Parathyroid adenoma (tissue), 2 donors: ENCODE data around the gene ZNF410.

Experiments used
- H2AFZ ChIP-seq: fragments of 300-600 bp; sonication (generic); one replicate; pipeline ENCODE4 v1.7.0; 2017; ENCODE audit warnings: antibody characterized with exemption, mild to moderate bottlenecking
- H3K27ac ChIP-seq: fragments of 300-600 bp; sonication (generic); one replicate; pipeline ENCODE4 v1.7.0; 2017
- H3K27me3 ChIP-seq: fragments of 300-600 bp; sonication (generic); one replicate; pipeline ENCODE4 v1.7.0; 2017; ENCODE audit warnings: low read length; ENCODE audit not compliant: control insufficient read depth, insufficient read depth
- H3K36me3 ChIP-seq: fragments of 300-600 bp; sonication (generic); one replicate; pipeline ENCODE4 v1.7.0; 2017; ENCODE audit warnings: low read length; ENCODE audit not compliant: control insufficient read depth, insufficient read depth
- H3K4me1 ChIP-seq: fragments of 300-600 bp; sonication (generic); one replicate; pipeline ENCODE4 v1.7.0; 2017; ENCODE audit warnings: control low read depth
- H3K4me2 ChIP-seq: fragments of 300-600 bp; sonication (generic); one replicate; pipeline ENCODE4 v1.7.0; 2017; ENCODE audit warnings: low read length
- H3K4me3 ChIP-seq: fragments of 300-600 bp; sonication (generic); one replicate; pipeline ENCODE4 v1.7.0; 2017; ENCODE audit warnings: low read depth, low read length
- H3K79me2 ChIP-seq: fragments of 300-600 bp; sonication (generic); one replicate; pipeline ENCODE4 v1.7.0; 2017; ENCODE audit warnings: control low read depth
- H3K9ac ChIP-seq: fragments of 300-600 bp; sonication (generic); one replicate; pipeline ENCODE4 v1.7.0; 2017; ENCODE audit warnings: mild to moderate bottlenecking
- H3K9me3 ChIP-seq: fragments of 300-600 bp; sonication (generic); one replicate; pipeline ENCODE4 v1.7.0; 2017; ENCODE audit warnings: low read length; ENCODE audit not compliant: control insufficient read depth
- TF ChIP-seq, protein P1 (sequence below): fragments of 300-600 bp; sonication (generic); IDR thresholded peaks from one replicate; pipeline ENCODE4 v1.7.0; 2017; ENCODE audit warnings: antibody characterized with exemption, mild to moderate bottlenecking
- donor health status: primary hyperparathyroidism.

ZNF410 gene

DNA sequence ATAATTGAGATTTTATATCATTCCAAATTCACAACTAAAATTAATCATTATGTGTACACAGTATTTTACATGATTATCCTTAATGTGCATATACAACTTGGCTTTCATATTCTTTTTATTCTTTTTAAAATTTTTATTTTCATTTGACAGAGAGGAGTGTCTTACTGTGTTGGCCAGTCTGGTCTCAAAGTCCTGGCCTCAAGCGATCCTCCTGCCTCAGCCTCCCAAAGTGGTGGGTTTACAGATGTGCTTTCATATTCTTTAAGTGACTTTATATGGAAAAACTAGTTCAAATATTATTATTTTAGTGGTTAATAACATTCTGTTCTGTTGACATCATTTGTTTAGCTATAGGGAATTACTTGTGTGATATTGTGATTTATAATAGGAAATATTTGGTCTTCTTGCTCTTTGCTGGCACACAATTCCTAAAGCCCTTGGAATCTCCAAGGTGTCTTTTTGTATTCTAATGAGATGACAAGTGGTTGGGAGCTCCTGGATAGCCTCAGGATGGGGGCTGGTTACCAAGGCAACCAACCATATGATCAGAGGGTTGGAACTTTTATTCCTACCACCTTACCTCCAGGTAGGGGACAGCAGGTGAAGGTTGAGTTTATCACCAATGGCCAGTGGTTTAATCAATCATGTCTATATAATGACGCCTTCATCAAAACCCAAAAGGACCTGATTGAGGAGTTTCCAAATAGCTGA is 16.0 kb upstream of the ZNF410 start:
- Histone ChIP-seq H3K27ac (no peak overlapping the region), H3K4me2 (no peak overlapping the region), H3K79me2 (no peaks in the 10 kb centered on the region), H3K4me1 (peaks cover 29% of the 10 kb centered on the region), H3K4me3 (no peak overlapping the region), H3K36me3 (no peaks in the 10 kb centered on the region), H3K9ac (no peak overlapping the region), H2AFZ (no peak overlapping the region), H3K9me3 (no peaks in the 10 kb centered on the region), H3K27me3 (no peaks in the 10 kb centered on the region)
- TF ChIP-seq, protein P1, sequence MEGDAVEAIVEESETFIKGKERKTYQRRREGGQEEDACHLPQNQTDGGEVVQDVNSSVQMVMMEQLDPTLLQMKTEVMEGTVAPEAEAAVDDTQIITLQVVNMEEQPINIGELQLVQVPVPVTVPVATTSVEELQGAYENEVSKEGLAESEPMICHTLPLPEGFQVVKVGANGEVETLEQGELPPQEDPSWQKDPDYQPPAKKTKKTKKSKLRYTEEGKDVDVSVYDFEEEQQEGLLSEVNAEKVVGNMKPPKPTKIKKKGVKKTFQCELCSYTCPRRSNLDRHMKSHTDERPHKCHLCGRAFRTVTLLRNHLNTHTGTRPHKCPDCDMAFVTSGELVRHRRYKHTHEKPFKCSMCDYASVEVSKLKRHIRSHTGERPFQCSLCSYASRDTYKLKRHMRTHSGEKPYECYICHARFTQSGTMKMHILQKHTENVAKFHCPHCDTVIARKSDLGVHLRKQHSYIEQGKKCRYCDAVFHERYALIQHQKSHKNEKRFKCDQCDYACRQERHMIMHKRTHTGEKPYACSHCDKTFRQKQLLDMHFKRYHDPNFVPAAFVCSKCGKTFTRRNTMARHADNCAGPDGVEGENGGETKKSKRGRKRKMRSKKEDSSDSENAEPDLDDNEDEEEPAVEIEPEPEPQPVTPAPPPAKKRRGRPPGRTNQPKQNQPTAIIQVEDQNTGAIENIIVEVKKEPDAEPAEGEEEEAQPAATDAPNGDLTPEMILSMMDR = no peak

DNA sequence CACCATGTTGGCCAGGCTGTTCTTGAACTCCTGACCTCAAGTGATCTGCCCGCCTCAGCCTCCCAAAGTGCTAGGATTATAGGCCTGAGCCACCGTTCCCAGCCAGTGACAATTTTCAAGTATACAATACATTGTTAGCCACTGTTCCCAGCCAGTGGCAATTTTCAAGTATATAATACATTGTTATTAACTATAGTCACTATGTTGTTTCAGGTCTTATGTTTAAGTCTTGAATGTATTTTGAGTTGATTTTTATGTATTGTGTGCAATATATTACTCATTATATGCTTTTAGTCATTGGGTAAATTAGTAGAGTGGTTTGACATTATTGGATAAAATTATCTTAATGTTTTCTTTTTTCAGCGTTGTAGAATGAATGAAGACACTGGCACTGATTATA is 13.0 kb upstream of the ZNF410 start:
- no peak overlapping the region for H3K4me3 ChIP-seq
- no peak overlapping the region for H3K27ac ChIP-seq
- H2AFZ ChIP-seq = no peak overlapping the region
- peaks cover 13% of the 10 kb centered on the region for H3K4me1 ChIP-seq
- H3K4me2 ChIP-seq = no peak overlapping the region
- no peaks in the 10 kb centered on the region for H3K36me3 ChIP-seq
- H3K27me3 ChIP-seq = no peaks in the 10 kb centered on the region
- H3K9me3 ChIP-seq = no peaks in the 10 kb centered on the region
- TF ChIP-seq, protein P1 = no peak
- no peak overlapping the region for H3K9ac ChIP-seq
- no peaks in the 10 kb centered on the region for H3K79me2 ChIP-seq

DNA sequence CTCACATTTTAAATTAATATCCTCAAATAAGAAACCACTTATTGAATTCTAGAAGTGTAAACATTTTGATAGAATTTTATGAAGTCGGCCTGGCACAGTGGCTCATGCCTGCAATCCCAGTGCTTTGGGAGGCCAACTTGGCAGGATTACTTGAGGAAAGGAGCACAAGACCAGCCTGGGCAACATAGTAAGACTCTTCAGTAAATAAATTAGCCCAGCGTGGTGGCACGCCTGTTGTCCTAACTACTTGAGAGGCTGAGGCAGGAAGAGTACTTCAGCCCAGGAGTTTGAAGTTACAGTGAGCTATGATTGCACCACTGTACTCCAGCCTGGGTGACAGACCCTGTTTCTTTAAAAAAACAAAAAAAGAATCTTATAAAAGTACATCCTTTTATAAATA is 8.9 kb upstream of the ZNF410 start:
- TF ChIP-seq, protein P1 = no peak
- no peaks in the 10 kb centered on the region for H3K4me1 ChIP-seq
- H3K36me3 ChIP-seq = no peaks in the 10 kb centered on the region
- no peak overlapping the region for H3K4me3 ChIP-seq
- H3K9ac ChIP-seq = no peak overlapping the region
- no peak overlapping the region for H3K4me2 ChIP-seq
- no peaks in the 10 kb centered on the region for H3K27me3 ChIP-seq
- H3K27ac ChIP-seq = no peak overlapping the region
- no peaks in the 10 kb centered on the region for H3K9me3 ChIP-seq
- no peaks in the 10 kb centered on the region for H3K79me2 ChIP-seq
- no peak overlapping the region for H2AFZ ChIP-seq

DNA sequence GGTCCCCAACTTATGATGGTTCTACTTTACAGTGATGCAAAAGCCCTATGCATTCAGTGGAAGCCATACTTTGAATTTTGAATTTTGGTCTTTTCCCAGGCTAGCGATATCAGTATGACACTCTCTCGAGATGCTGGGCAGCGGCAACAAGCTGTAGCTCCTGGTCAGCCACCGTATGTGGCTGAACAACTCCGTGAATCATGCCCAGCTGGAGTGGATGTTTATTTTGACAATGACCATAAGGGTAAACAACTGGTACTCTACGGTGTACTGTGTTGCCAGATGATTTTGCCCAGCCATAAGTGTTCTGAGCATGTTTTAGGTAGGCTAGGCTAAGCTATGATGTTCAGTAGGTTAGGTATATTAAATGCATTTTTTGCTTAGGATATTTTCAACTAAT is 8.2 kb upstream of the ZNF410 start:
- Histone ChIP-seq H3K27me3 (no peaks in the 10 kb centered on the region), H3K36me3 (no peaks in the 10 kb centered on the region), H2AFZ (no peak overlapping the region), H3K9me3 (no peaks in the 10 kb centered on the region), H3K4me3 (no peak overlapping the region), H3K9ac (no peak overlapping the region), H3K4me1 (no peaks in the 10 kb centered on the region), H3K4me2 (no peak overlapping the region), H3K27ac (no peak overlapping the region), H3K79me2 (no peaks in the 10 kb centered on the region)
- TF ChIP-seq, protein P1 = no peak

DNA sequence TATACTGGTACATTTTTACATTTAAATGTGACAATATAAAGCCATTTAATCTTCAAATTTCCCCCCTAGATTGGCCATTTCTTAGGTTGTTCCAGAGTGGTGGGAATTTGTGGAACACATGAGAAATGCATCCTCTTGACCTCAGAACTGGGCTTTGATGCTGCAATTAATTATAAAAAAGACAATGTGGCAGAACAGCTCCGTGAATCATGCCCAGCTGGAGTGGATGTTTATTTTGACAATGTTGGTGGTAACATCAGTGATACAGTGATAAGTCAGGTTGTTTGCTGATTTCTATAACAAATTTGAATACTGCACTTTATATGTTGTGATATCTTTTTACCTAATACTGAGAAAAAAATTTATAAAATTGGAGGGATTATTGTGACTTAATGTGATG is 7.6 kb upstream of the ZNF410 start:
- H3K4me1 ChIP-seq = no peaks in the 10 kb centered on the region
- no peak overlapping the region for H2AFZ ChIP-seq
- no peak overlapping the region for H3K9ac ChIP-seq
- H3K27ac ChIP-seq = no peak overlapping the region
- no peaks in the 10 kb centered on the region for H3K79me2 ChIP-seq
- H3K9me3 ChIP-seq = no peaks in the 10 kb centered on the region
- H3K4me2 ChIP-seq = no peak overlapping the region
- no peaks in the 10 kb centered on the region for H3K36me3 ChIP-seq
- no peaks in the 10 kb centered on the region for H3K27me3 ChIP-seq
- TF ChIP-seq, protein P1 = no peak
- H3K4me3 ChIP-seq = no peak overlapping the region
